ENCODE results near the gene TMEM161B. TPM values are rescaled to one million over a fixed set of nuclear protein-coding genes. Genes with fewer than 3 reads are reported as not detected.
"Not testable (repeated sequence)": the region's sequence is repeated elsewhere in the genome, so short reads cannot be mapped to it uniquely, and the experiment has no call there.

TMEM161B gene
- total and polyA plus RNA-seq, 5 experiments from 2014 or later: 6.5 to 35.9 (median 12.7) TPM

DNA sequence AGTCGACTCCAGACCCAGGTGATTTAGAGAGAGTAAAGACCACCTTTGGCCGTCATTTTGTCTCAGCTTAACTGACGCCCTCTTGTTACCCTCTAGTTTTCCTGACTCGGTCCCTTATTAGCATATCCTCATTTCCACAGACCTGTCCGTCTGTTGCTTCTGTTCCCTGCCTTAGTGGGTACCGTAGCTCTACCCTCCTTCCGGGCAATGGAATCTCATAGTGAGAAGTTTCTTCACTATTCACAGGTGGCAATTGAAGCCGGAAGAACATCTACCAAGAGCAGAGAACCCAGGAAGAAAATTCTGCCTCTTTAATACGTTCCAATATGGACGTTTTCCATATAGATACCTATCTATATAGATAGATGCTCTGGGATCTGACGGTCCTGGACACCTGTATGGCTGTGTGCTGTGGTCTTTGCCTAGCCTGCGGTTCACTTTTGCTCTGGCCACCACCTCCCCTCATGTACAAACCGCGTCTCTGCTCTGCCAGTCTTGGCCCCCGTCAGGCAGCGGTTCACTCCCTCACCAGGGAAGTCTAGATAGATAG lies 652 bp upstream of the TMEM161B start:
- Mint-ChIP-seq H3K4me3 (peak overlapping the region; percentile 98 to 100 (median 99)), H3K36me3 (peaks cover 4 to 53% (median 28%) of the 10 kb centered on the region in 3 donors), H3K4me1 (peaks cover 22 to 70% (median 58%) of the 10 kb centered on the region in 4 donors), H3K9me3 (peaks cover 0 to 2% (median 0%) of the 10 kb centered on the region in 9 donors), H3K27me3 (no peaks in the 10 kb centered on the region), H3K27ac (peak overlapping the region; percentile 98 to 100 (median 100))
- POLR2A ChIA-PET: interaction anchor here (0.6 to 1.1 kb wide), 3 partner anchors 11 to 311 kb away, joined by 3 read pairs; no protein-coding TSS in a partner anchor
- ATAC-seq: peak; percentile 15 to 18
- peak in 5 of 10 donors; percentile 3 to 69 (median 8) for DNase-seq

DNA sequence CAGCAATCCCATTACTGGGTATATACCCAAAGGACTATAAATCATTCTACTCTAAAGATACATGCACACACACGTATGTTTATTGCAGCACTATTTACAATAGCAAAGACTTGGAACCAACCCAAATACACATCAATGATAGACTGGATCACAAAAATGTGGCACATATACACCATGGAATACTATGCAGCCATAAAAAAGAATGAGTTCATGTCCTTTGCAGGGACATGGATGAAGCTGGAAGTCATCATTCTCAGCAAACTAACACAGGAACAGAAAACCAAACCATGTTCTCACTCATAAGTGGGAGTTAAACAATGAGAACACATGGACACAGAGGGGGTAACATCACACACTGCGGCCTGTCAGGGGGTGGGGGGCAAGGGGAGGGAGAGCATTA lies 4.1 kb downstream of the TMEM161B start:
- H3K27ac Mint-ChIP-seq, H3K9me3 Mint-ChIP-seq, ATAC-seq, DNase-seq, H3K27me3 Mint-ChIP-seq, POLR2A ChIA-PET, H3K4me3 Mint-ChIP-seq: not testable (repeated sequence)
- H3K36me3 Mint-ChIP-seq: peaks cover 4 to 43% (median 27%) of the 10 kb centered on the region in 3 donors
- peaks cover 17 to 65% (median 60%) of the 10 kb centered on the region in 4 donors for H3K4me1 Mint-ChIP-seq

DNA sequence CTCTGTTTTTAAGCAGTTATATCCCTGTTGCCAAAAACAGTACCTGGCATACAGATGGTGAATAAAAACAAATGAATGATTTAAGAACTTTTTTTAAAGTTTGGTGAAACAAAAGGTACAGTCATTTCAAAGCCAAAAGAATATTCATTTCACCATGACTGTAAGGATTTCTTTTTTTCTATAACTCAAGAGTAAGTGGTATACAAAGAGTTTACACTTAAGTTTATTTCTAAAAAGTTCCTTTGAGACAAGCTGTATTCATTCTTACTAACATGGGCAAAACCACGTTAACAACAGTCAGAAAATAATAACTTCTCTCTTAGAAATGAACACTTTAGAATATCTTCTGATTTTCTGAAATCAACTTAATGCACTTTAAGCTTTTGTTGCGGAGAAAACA lies 5.3 kb downstream of the TMEM161B start:
- peaks cover 4 to 48% (median 33%) of the 10 kb centered on the region in 3 donors for H3K36me3 Mint-ChIP-seq

DNA sequence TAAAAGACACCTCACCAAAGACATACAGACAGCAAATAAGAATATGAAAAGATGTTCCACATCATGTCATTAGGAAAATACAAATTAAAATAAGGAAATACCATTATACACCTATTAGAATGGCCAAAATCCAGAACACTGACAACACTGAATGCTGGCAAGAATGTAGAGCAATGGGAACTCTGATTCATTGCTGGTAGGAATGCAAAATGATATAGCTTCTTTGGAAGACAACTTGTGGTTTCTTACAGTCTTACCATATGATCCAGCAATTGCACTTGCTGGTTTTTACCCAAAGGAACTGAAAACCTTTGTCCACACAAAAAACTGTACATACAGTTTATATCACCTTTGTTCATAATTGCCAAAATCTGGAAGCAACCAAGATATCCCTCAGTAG lies 6.5 kb downstream of the TMEM161B start:
- peaks cover 4 to 50% (median 35%) of the 10 kb centered on the region in 3 donors for H3K36me3 Mint-ChIP-seq
- ATAC-seq: no peak
- H3K9me3 Mint-ChIP-seq: peaks cover 0 to 2% (median 0%) of the 10 kb centered on the region in 9 donors
- POLR2A ChIA-PET: no interaction called here
- no peaks in the 10 kb centered on the region for H3K27me3 Mint-ChIP-seq
- H3K27ac Mint-ChIP-seq: peak overlapping the region in 1 of 10 donors; percentile 7
- no peak overlapping the region for H3K4me3 Mint-ChIP-seq
- no peak for DNase-seq
- H3K4me1 Mint-ChIP-seq: peaks cover 15 to 51% (median 46%) of the 10 kb centered on the region in 4 donors

More for the DNA sequence above, 5.3 kb downstream of the TMEM161B start:
- Mint-ChIP-seq H3K9me3 (peaks cover 0 to 2% (median 0%) of the 10 kb centered on the region in 9 donors), H3K27me3 (no peaks in the 10 kb centered on the region), H3K27ac (no peak overlapping the region), H3K4me3 (no peak overlapping the region), H3K4me1 (peaks cover 17 to 60% (median 57%) of the 10 kb centered on the region in 4 donors)
- POLR2A ChIA-PET: no interaction called here
- DNase-seq: no peak
- no peak for ATAC-seq

DNA sequence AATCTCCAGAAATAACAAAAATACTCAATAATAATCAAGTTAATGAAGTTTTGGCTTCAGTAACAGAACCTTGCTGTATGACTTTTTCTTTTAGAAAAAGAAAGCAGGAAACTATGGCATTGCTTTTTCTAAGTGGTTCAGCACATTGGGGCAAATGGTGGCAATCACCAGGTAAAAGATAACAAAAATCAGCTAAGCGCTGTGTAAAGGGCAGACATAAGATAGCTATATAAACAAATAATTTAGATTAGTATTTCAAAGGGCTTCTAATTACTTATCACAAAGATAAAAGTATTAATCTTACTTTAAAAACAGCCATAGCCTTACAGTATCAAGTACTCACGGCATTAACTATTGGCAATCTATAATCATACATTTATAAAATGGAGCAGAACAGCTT lies 10.0 kb downstream of the TMEM161B start:
- Mint-ChIP-seq H3K27ac (no peak overlapping the region), H3K4me1 (peaks cover 14 to 46% (median 42%) of the 10 kb centered on the region in 4 donors), H3K9me3 (no peaks in the 10 kb centered on the region), H3K4me3 (no peak overlapping the region), H3K27me3 (no peaks in the 10 kb centered on the region), H3K36me3 (peaks cover 0 to 32% (median 18%) of the 10 kb centered on the region in 3 donors)
- DNase-seq: no peak
- no peak for ATAC-seq
- POLR2A ChIA-PET: no interaction called here

DNA sequence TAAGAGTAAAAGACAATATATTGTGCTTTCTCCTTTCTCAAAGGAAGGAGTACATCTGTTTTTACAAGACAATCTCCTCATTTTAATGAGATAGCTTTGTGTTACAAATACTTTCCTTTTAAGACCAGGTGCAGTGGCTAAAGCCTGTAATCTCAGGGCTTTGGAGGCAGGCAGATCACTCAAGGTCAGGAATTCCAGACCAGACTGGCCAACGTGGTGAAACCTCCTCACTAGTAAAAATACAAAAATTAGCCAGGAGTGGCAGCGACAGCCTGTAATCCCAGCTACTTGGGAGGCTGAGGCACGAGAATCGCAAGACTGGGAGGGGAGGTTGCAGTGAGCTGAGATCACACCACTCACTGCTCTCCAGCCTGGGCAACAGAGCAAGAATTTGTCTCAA lies 11.8 kb downstream of the TMEM161B start:
- Mint-ChIP-seq H3K4me3 (no peak overlapping the region), H3K36me3 (peaks cover 0 to 33% (median 12%) of the 10 kb centered on the region in 3 donors), H3K4me1 (peaks cover 18 to 48% (median 43%) of the 10 kb centered on the region in 4 donors), H3K27me3 (no peaks in the 10 kb centered on the region), H3K9me3 (no peaks in the 10 kb centered on the region), H3K27ac (no peak overlapping the region)
- no peak for DNase-seq
- ATAC-seq: no peak
- POLR2A ChIA-PET: interaction anchor here (1.0 kb wide), 1 partner anchor 13 kb away, joined by 3 read pairs; no protein-coding TSS in a partner anchor

DNA sequence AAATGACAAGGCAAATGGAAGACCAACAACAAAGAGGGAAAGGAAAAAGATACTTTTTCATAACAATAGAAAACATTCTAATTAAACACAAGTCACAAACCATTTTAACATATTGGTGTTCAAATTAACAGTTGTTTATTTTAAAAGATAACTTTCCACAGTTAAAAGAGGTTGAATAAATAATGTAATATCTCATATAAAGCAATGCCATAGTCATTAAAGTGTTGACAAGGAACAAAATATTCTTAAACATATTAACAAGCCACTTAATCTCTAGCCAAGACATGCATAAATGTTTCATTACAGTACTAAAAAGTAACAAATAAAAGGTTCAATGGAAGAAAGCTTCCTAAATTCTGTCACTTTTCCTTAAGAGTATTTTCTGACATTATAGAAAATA lies 12.6 kb downstream of the TMEM161B start:
- Mint-ChIP-seq H3K9me3 (peaks cover 0 to under 1% (median 0%) of the 10 kb centered on the region in 9 donors), H3K4me1 (peaks cover 18 to 46% (median 38%) of the 10 kb centered on the region in 4 donors), H3K27ac (no peak overlapping the region), H3K27me3 (no peaks in the 10 kb centered on the region), H3K4me3 (no peak overlapping the region), H3K36me3 (peaks cover 0 to 28% (median 8%) of the 10 kb centered on the region in 3 donors)
- no peak for DNase-seq
- POLR2A ChIA-PET: no interaction called here
- ATAC-seq: no peak

DNA sequence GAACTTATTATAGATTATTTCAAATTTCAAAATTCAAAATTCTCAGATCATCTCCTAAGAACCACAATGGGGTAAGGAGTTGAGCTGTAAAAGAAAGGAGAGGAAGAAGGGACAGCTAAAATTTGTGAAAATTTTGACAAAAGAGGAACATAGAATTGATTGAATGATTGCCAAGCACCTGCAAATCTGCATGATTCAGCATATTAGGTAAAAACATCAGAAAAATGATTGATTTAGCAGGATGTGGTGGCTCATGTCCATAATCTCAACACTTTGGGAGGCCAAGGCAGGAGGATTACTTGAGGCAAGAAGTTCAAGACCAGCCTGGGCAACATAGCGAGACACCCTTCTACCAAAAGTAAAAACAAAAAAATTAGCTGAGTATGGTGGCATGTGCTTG lies 14.3 kb downstream of the TMEM161B start:
- POLR2A ChIA-PET: interaction anchor here (0.7 kb wide), 1 partner anchor 15 kb away, joined by 3 read pairs; no protein-coding TSS in a partner anchor
- Mint-ChIP-seq H3K4me3 (no peak overlapping the region), H3K4me1 (peaks cover 27 to 59% (median 53%) of the 10 kb centered on the region in 4 donors), H3K36me3 (peaks cover 0 to 27% (median 6%) of the 10 kb centered on the region in 3 donors), H3K27me3 (no peaks in the 10 kb centered on the region), H3K9me3 (peaks cover 0 to 5% (median 0%) of the 10 kb centered on the region in 9 donors), H3K27ac (no peak overlapping the region)
- DNase-seq: no peak
- ATAC-seq: no peak

DNA sequence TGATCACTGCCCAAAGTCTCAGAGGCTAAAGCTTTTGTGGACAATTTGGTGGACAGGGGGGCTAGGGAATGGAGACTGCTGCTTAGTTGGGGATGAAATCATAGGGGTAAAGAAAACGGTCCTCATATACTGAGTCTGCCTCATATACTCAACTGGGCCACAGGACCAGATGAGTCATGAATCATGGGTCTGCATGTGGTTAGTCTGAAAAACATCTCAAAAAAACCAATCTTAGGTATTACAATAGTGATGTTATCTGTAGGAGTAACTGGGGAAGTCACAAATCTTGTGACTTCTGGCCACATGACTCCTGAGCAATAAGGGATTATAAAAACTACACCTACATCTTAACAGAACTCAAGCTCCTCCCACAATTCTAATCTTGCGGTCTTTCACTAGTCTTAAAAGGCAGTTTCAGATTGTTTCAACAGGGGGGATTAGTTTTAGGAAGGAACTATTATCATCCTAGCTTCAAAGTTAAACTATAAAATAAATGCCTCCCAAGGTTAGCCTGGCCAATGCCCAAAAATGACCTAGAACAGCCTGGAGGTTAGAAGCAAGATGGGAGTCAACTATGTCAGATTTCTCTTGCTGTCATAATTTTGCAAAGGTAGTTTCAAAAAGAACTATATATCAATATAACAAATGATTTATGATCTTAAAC lies 17.5 kb downstream of the TMEM161B start:
- peaks cover 0 to 5% (median 0%) of the 10 kb centered on the region in 9 donors for H3K9me3 Mint-ChIP-seq
- peak overlapping the region in 4 of 10 donors; percentile 4 to 24 (median 13) for H3K4me3 Mint-ChIP-seq
- H3K36me3 Mint-ChIP-seq: peaks cover 0 to 21% (median 0%) of the 10 kb centered on the region in 3 donors
- ATAC-seq: peak; percentile 30 to 59
- peaks cover 38 to 70% (median 68%) of the 10 kb centered on the region in 4 donors for H3K4me1 Mint-ChIP-seq
- POLR2A ChIA-PET: no interaction called here
- H3K27me3 Mint-ChIP-seq: no peaks in the 10 kb centered on the region
- no peak for DNase-seq
- H3K27ac Mint-ChIP-seq: peak overlapping the region in 2 of 10 donors; percentile 71 to 89

DNA sequence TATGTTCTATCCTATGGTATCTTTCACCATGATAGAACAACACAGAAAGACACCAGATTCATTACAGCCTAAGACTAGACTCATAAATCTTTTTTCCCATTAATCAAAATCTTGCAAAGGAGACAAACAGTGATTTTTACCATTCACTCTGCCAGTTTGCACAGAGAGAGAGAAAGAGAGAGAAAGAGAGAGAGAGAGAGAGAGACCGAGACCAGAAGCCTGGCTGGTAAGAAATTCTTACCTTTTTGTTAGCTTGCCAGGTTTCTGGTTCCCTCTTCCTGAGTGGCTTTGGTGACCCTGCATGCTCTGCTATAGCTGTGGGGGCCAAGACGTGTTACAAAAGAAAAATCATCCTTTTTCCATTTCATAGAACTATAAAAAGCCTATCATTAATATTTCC lies 18.6 kb downstream of the TMEM161B start:
- POLR2A ChIA-PET: no interaction called here
- DNase-seq (no peak), ATAC-seq (no peak)
- Mint-ChIP-seq H3K9me3 (peaks cover 0 to 5% (median 0%) of the 10 kb centered on the region in 9 donors), H3K4me3 (peak overlapping the region in 3 of 10 donors; percentile 8 to 32 (median 31)), H3K27ac (peak overlapping the region in 2 of 10 donors; percentile 71 to 89), H3K36me3 (peaks cover 0 to 21% (median 0%) of the 10 kb centered on the region in 3 donors), H3K4me1 (peaks cover 40 to 71% (median 68%) of the 10 kb centered on the region in 4 donors), H3K27me3 (no peaks in the 10 kb centered on the region)

DNA sequence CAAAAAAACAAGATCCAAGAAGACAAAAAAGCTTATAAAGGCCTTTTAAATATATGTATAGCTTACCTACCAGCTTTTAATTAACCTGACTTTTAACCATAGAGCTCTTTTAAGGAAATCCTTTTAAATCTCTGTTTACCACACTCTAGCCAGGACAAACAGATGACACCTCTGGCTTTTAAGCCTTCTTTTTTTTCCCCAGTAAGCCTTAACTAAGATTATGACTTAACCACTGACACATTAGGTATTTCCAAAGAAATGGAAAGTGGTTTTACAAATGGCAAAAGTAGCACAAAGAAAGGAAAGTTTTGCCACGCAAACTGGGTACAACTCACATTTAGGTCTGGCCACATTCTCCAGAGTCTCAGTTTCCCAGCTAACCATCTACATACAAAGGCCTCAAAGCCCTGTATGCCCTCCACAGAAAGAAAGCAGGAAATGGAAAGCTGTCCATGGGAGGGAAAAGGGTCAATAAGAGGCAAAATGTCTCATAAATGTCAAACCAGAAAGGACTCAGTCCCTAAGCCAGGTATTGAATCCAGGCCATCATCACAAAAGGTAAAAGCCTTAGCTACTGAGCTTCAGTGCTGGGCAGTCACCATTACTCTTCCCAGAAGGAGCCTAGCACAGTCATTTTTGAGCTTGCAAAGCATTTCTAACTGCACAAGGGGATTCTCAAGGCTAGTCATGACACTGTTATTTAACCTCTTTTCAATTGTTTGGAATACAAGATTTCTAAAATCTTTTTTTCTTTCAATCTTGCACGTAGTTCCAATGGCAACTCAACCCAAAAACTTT lies 19.7 kb downstream of the TMEM161B start:
- Mint-ChIP-seq H3K27me3 (no peaks in the 10 kb centered on the region), H3K36me3 (peaks cover 0 to 23% (median 0%) of the 10 kb centered on the region in 3 donors), H3K4me1 (peaks cover 41 to 75% (median 72%) of the 10 kb centered on the region in 4 donors), H3K9me3 (peaks cover 0 to 5% (median 0%) of the 10 kb centered on the region in 9 donors), H3K4me3 (peak overlapping the region in 3 of 10 donors; percentile 6 to 19 (median 14)), H3K27ac (peak overlapping the region in 3 of 10 donors; percentile 33 to 37 (median 33))
- ATAC-seq (no peak), DNase-seq (no peak)
- POLR2A ChIA-PET: no interaction called here

DNA sequence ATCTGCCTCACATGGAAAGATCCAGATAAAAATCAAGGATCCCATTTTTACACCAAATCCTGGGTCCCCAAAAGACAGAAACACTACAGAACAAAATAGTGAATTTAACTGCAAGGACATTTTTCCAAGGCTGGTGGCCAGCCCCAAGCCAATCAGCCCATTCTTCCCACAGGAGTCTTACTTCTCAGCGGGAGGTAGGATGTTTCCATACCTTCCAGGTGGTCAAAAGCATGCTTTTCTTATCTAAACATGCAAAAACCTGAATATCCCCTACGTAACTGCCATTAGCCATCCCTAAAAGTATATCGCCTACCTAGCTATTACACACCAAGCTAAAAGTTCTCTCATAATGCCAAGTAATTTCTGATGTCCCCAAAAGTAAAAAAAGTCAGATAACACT lies 20.6 kb downstream of the TMEM161B start:
- H3K36me3 Mint-ChIP-seq: peaks cover 0 to 20% (median 0%) of the 10 kb centered on the region in 3 donors
- peak overlapping the region in 2 of 10 donors; percentile 28 to 33 for H3K27ac Mint-ChIP-seq
- H3K4me1 Mint-ChIP-seq: peaks cover 38 to 77% (median 74%) of the 10 kb centered on the region in 4 donors
- H3K27me3 Mint-ChIP-seq: no peaks in the 10 kb centered on the region
- peaks cover 0 to 5% (median 0%) of the 10 kb centered on the region in 9 donors for H3K9me3 Mint-ChIP-seq
- DNase-seq (no peak), ATAC-seq (no peak)
- POLR2A ChIA-PET: no interaction called here
- no peak overlapping the region for H3K4me3 Mint-ChIP-seq
